Natural killer cell (primary cell): ENCODE data around the gene KIAA0232. TPM values are rescaled to one million over a fixed set of nuclear protein-coding genes. Genes with fewer than 3 reads are reported as not detected.
"Not testable (repeated sequence)": the region's sequence is repeated elsewhere in the genome, so short reads cannot be mapped to it uniquely, and the experiment has no call there.

ENCODE experiments used
- ATAC-seq, 3 donors: fragments of 150-1000 bp in 2 of 3; fragments of 200-7000 bp in 1 of 3; cut with Tn5 transposase; 1 replicate in 1 of 3; 2 replicates in 2 of 3; pipeline ENCODE4 v1.10.0; 2021; ENCODE audit warnings: mild to moderate bottlenecking in 2 of 3, moderate library complexity in 2 of 3
- DNase-seq, 2 donors: peaks; one replicate each; pipeline versions ENCODE4 v3.0.0 to v3.0.0-alpha.2; 2013 to 2021; ENCODE audit warnings: mixed read lengths in 1 of 2
- H3K27ac ChIP-seq: one replicate; pipeline ENCODE4 v1.5.1; 2013; ENCODE audit warnings: mild to moderate bottlenecking, low read length
- H3K27me3 ChIP-seq: one replicate; pipeline ENCODE4 v1.6.1; 2013; ENCODE audit warnings: low read length; ENCODE audit not compliant: control insufficient read depth, insufficient read depth
- H3K36me3 ChIP-seq: one replicate; pipeline ENCODE4 v1.6.1; 2013; ENCODE audit warnings: low read length; ENCODE audit not compliant: control insufficient read depth, insufficient read depth
- H3K4me1 ChIP-seq: one replicate; pipeline ENCODE4 v1.6.1; 2013; ENCODE audit warnings: low read length; ENCODE audit not compliant: control insufficient read depth, insufficient read depth
- H3K4me3 ChIP-seq: one replicate; pipeline ENCODE4 v1.5.1; 2013; ENCODE audit warnings: low read length
- H3K9me3 ChIP-seq: one replicate; pipeline ENCODE4 v1.6.1; 2013; ENCODE audit warnings: low read length; ENCODE audit not compliant: control insufficient read depth, insufficient read depth
- H3K27ac Mint-ChIP-seq, 2 donors: one replicate each; pipeline ENCODE4 v1.8.0; 2022; ENCODE audit warnings: mild to moderate bottlenecking in 2 of 2, mixed read lengths in 2 of 2, moderate library complexity in 1 of 2
- H3K27me3 Mint-ChIP-seq, 2 donors: one replicate each; pipeline ENCODE4 v1.8.0; 2022; ENCODE audit warnings: low read depth in 2 of 2, mixed read lengths in 2 of 2
- H3K36me3 Mint-ChIP-seq: one replicate; pipeline ENCODE4 v1.8.0; 2022; ENCODE audit warnings: mixed read lengths
- H3K4me1 Mint-ChIP-seq, 2 donors: one replicate each; pipeline ENCODE4 v1.8.0; 2022; ENCODE audit warnings: mixed read lengths in 2 of 2
- H3K4me3 Mint-ChIP-seq: one replicate; pipeline ENCODE4 v1.8.0; 2022; ENCODE audit warnings: mild to moderate bottlenecking, moderate library complexity, mixed read lengths
- H3K9me3 Mint-ChIP-seq, 2 donors: one replicate each; pipeline ENCODE4 v1.8.0; 2022; ENCODE audit warnings: mixed read lengths in 2 of 2
- WGBS: methylation state at CpG from one replicate; pipeline ENCODE4 v1.1.7; 2013; ENCODE audit warnings: missing lambda C conversion rate; ENCODE audit not compliant: insufficient coverage; 5-methylcytosine and 5-hydroxymethylcytosine counted together
- intact Hi-C: fragments of 100-400 bp; cut with micrococcal nuclease; formaldehyde crosslinking; loops from one replicate; pipeline ENCODE4 v1.14.2; 2022
- total RNA-seq, 4 donors: library from RNA; stranded (reverse); fragments of 120-200 nt in 1 of 4; gene quantifications; one replicate each; pipeline versions ENCODE4 v1.2.3 to v1.2.4, GENCODE V29; 2013 to 2022
- TF ChIP-seq, protein P1 (sequence below): fragments of 200-600 bp; IDR thresholded peaks from one replicate; pipeline ENCODE4 v1.8.0; 2022; ENCODE audit warnings: antibody characterized with exemption

Gene KIAA0232
- total RNA-seq, 3 donors from 2014 or later (not counting 1 experiment from before 2014, with no cell fraction given): 24.7 to 30.3 (median 28.6) TPM

GRCh38 chr4:6753891-6754290 is 28.6 kb upstream of the KIAA0232 start:
- H3K9me3 Mint-ChIP-seq: no peaks in the 10 kb centered on the region
- no peak overlapping the region for H3K4me3 Mint-ChIP-seq
- H3K27ac ChIP-seq: no peak overlapping the region
- H3K27me3 ChIP-seq: no peaks in the 10 kb centered on the region
- no peak overlapping the region for H3K4me3 ChIP-seq
- ATAC-seq (no peak), DNase-seq (no peak)
- no peak overlapping the region for H3K27ac Mint-ChIP-seq
- WGBS: 82% methylated on average over 9 of the region's 9 CpGs
- H3K4me1 ChIP-seq: peaks cover 11% of the 10 kb centered on the region
- H3K36me3 Mint-ChIP-seq: no peaks in the 10 kb centered on the region
- H3K27me3 Mint-ChIP-seq: no peaks in the 10 kb centered on the region
- no peaks in the 10 kb centered on the region for H3K9me3 ChIP-seq
- H3K4me1 Mint-ChIP-seq: peaks cover 9 to 11% of the 10 kb centered on the region in 2 donors
- TF ChIP-seq, protein P1, sequence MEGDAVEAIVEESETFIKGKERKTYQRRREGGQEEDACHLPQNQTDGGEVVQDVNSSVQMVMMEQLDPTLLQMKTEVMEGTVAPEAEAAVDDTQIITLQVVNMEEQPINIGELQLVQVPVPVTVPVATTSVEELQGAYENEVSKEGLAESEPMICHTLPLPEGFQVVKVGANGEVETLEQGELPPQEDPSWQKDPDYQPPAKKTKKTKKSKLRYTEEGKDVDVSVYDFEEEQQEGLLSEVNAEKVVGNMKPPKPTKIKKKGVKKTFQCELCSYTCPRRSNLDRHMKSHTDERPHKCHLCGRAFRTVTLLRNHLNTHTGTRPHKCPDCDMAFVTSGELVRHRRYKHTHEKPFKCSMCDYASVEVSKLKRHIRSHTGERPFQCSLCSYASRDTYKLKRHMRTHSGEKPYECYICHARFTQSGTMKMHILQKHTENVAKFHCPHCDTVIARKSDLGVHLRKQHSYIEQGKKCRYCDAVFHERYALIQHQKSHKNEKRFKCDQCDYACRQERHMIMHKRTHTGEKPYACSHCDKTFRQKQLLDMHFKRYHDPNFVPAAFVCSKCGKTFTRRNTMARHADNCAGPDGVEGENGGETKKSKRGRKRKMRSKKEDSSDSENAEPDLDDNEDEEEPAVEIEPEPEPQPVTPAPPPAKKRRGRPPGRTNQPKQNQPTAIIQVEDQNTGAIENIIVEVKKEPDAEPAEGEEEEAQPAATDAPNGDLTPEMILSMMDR: no peak
- no peaks in the 10 kb centered on the region for H3K36me3 ChIP-seq
- intact Hi-C loops: no loop called here

DNA sequence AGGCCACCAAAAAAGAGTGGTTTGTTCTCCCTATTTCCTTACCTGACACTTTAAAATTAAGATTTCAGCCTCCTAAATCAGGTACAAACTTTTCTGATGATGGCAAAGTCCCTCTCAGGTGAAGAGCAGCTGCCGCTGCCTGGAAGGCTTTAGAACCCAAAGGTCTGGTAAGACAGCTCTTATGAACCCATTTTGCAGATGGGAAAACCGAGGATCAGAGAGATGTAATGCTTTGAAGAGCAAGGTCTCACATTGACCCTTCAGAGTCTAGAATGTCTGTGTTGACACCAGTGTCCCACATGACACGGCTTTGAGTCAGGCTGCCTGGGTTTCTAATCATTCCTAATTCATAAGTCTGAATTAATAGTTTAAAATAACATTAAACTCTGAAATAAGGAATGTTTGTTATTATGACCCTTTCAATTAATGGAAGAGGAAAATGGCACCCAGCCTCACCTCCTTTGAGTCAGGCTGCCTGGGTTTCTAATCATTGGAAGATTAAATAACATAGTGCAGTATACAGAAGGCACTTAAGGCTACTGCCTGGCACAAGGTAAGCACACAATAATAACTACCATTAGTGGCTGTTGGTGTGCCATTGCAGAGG is 27.9 kb upstream of the KIAA0232 start:
- Histone ChIP-seq H3K36me3 (no peaks in the 10 kb centered on the region), H3K27ac (no peak overlapping the region), H3K27me3 (no peaks in the 10 kb centered on the region), H3K4me3 (no peak overlapping the region), H3K4me1 (peaks cover 11% of the 10 kb centered on the region), H3K9me3 (no peaks in the 10 kb centered on the region)
- H3K36me3 Mint-ChIP-seq: no peaks in the 10 kb centered on the region
- H3K9me3 Mint-ChIP-seq: no peaks in the 10 kb centered on the region
- intact Hi-C loops: no loop called here
- TF ChIP-seq, protein P1: no peak
- 86% methylated on average over 3 of the region's 3 CpGs for WGBS
- no peak overlapping the region for H3K4me3 Mint-ChIP-seq
- H3K27me3 Mint-ChIP-seq: no peaks in the 10 kb centered on the region
- ATAC-seq (no peak), DNase-seq (no peak)
- H3K4me1 Mint-ChIP-seq: peaks cover 9 to 11% of the 10 kb centered on the region in 2 donors
- no peak overlapping the region for H3K27ac Mint-ChIP-seq

GRCh38 chr4:6755088-6755753 is 27.3 kb upstream of the KIAA0232 start:
- Mint-ChIP-seq H3K36me3 (no peaks in the 10 kb centered on the region), H3K9me3 (no peaks in the 10 kb centered on the region), H3K4me3 (no peak overlapping the region), H3K27me3 (no peaks in the 10 kb centered on the region), H3K27ac (no peak overlapping the region), H3K4me1 (peaks cover 9 to 11% of the 10 kb centered on the region in 2 donors)
- intact Hi-C loops: no loop called here
- 86% methylated on average over 4 of the region's 5 CpGs for WGBS
- Histone ChIP-seq H3K4me1 (peaks cover 11% of the 10 kb centered on the region), H3K27me3 (no peaks in the 10 kb centered on the region), H3K36me3 (no peaks in the 10 kb centered on the region), H3K27ac (no peak overlapping the region), H3K9me3 (no peaks in the 10 kb centered on the region), H3K4me3 (no peak overlapping the region)
- DNase-seq (no peak), ATAC-seq (no peak)
- TF ChIP-seq, protein P1: no peak

GRCh38 chr4:6756345-6756744 is 26.2 kb upstream of the KIAA0232 start:
- H3K4me3 ChIP-seq, H3K27me3 ChIP-seq, H3K27ac ChIP-seq, H3K27me3 Mint-ChIP-seq, H3K36me3 Mint-ChIP-seq, H3K27ac Mint-ChIP-seq, H3K9me3 Mint-ChIP-seq, H3K36me3 ChIP-seq, DNase-seq, H3K4me3 Mint-ChIP-seq, ATAC-seq, H3K4me1 ChIP-seq, intact Hi-C loops, H3K9me3 ChIP-seq: not testable (repeated sequence)
- WGBS: 78% methylated on average over 1 of the region's 6 CpGs
- H3K4me1 Mint-ChIP-seq: peaks cover 8 to 14% of the 10 kb centered on the region in 2 donors
